OCI-LY3 (cell line): ENCODE results near the gene TRIM60.

Experiments
- EZH2phosphoT487 ChIP-seq: fragments of 200-600 bp; shearing (Covaris generic); IDR thresholded peaks from 2 replicates; pipeline ENCODE4 v1.6.1; 2018; ENCODE audit warnings: antibody characterized with exemption, mixed run types, low read depth
- TF ChIP-seq, protein P1 (sequence below): fragments of 200-600, 300-600 bp; sonication (generic); IDR thresholded peaks from 2 replicates; pipeline ENCODE4 v1.5.1; 2014; ENCODE audit warnings: antibody characterized with exemption, low read length, low read depth

DNA sequence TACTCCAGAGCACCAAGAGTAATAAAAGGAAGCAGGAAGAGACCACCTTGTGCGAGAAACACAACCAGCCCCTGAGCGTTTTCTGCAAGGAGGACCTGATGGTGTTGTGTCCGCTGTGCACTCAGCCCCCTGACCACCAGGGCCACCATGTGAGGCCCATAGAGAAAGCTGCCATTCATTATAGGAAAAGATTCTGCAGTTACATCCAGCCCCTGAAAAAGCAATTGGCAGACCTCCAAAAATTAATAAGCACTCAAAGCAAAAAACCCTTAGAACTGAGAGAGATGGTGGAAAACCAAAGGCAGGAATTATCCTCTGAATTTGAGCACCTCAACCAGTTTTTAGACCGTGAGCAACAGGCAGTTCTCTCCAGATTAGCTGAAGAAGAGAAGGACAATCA lies 27.6 kb downstream of the TRIM60 start:
- TF ChIP-seq, protein P1, sequence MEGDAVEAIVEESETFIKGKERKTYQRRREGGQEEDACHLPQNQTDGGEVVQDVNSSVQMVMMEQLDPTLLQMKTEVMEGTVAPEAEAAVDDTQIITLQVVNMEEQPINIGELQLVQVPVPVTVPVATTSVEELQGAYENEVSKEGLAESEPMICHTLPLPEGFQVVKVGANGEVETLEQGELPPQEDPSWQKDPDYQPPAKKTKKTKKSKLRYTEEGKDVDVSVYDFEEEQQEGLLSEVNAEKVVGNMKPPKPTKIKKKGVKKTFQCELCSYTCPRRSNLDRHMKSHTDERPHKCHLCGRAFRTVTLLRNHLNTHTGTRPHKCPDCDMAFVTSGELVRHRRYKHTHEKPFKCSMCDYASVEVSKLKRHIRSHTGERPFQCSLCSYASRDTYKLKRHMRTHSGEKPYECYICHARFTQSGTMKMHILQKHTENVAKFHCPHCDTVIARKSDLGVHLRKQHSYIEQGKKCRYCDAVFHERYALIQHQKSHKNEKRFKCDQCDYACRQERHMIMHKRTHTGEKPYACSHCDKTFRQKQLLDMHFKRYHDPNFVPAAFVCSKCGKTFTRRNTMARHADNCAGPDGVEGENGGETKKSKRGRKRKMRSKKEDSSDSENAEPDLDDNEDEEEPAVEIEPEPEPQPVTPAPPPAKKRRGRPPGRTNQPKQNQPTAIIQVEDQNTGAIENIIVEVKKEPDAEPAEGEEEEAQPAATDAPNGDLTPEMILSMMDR: no peak
- no peak for TF ChIP-seq EZH2phosphoT487
